Natural killer cell treated with Interleukin-12 subunit alpha and Interleukin-12 subunit beta and Interleukin-15 and Interleukin-18, amount 100 ng/mL, for 72 hours (primary cell): ENCODE data around the gene ADGRG6. TPM values are rescaled to one million over a fixed set of nuclear protein-coding genes. Genes with fewer than 3 reads are reported as not detected.
A peak's percentile ranks its signal among the peaks of the same experiment; 100 is the strongest.
"Not testable (repeated sequence)": the region's sequence is repeated elsewhere in the genome, so short reads cannot be mapped to it uniquely, and the experiment has no call there.

ENCODE experiments used
- ATAC-seq, 2 donors: fragments of 150-1000 bp; cut with Tn5 transposase in 1 of 2; sonication (Bioruptor Pico), chemical (Tn5 transposase) in 1 of 2; 2 replicates each; pipeline ENCODE4 v1.10.0; 2021
- DNase-seq: peaks from one replicate; pipeline ENCODE4 v3.0.0; 2022; ENCODE audit warnings: low spot score
- H3K27ac Mint-ChIP-seq, 2 donors: 1 replicate in 1 of 2; 2 replicates in 1 of 2; pipeline ENCODE4 v1.8.0; 2022; ENCODE audit warnings: mixed read lengths in 2 of 2, mild to moderate bottlenecking in 1 of 2, moderate library complexity in 1 of 2
- H3K27me3 Mint-ChIP-seq, 2 donors: 1 replicate in 1 of 2; 2 replicates in 1 of 2; pipeline ENCODE4 v1.8.0; 2022; ENCODE audit warnings: mixed read lengths in 2 of 2
- H3K36me3 Mint-ChIP-seq: one replicate; pipeline ENCODE4 v1.8.0; 2022; ENCODE audit warnings: mixed read lengths
- H3K4me1 Mint-ChIP-seq, 2 donors: 1 replicate in 1 of 2; 2 replicates in 1 of 2; pipeline ENCODE4 v1.8.0; 2022; ENCODE audit warnings: low read depth in 2 of 2, mixed read lengths in 2 of 2, mild to moderate bottlenecking in 1 of 2
- H3K4me3 Mint-ChIP-seq: one replicate; pipeline ENCODE4 v1.8.0; 2022; ENCODE audit warnings: mixed read lengths
- H3K9me3 Mint-ChIP-seq: 2 replicates; pipeline ENCODE4 v1.8.0; 2022; ENCODE audit warnings: mixed read lengths
- total RNA-seq, 2 donors: library from RNA; stranded (reverse); gene quantifications; one replicate each; pipeline ENCODE4 v1.2.3, GENCODE V29; 2022

Gene ADGRG6
- total RNA-seq, 2 donors from 2014 or later = not detected

- not testable (repeated sequence) for H3K4me1 Mint-ChIP-seq, H3K9me3 Mint-ChIP-seq, H3K4me3 Mint-ChIP-seq, DNase-seq, H3K27ac Mint-ChIP-seq, H3K36me3 Mint-ChIP-seq, ATAC-seq
- H3K27me3 Mint-ChIP-seq = peaks cover 8 to 13% of the 10 kb centered on the region in 2 donors
Measured at GRCh38 chr6:142454196-142454595, 152.4 kb downstream of the ADGRG6 start.

- peaks cover 8 to 13% of the 10 kb centered on the region in 2 donors for H3K27me3 Mint-ChIP-seq
- not testable (repeated sequence) for H3K36me3 Mint-ChIP-seq, H3K27ac Mint-ChIP-seq, ATAC-seq, DNase-seq, H3K9me3 Mint-ChIP-seq, H3K4me3 Mint-ChIP-seq, H3K4me1 Mint-ChIP-seq
Measured at GRCh38 chr6:142454848-142455247, 153.0 kb downstream of the ADGRG6 start.

DNA sequence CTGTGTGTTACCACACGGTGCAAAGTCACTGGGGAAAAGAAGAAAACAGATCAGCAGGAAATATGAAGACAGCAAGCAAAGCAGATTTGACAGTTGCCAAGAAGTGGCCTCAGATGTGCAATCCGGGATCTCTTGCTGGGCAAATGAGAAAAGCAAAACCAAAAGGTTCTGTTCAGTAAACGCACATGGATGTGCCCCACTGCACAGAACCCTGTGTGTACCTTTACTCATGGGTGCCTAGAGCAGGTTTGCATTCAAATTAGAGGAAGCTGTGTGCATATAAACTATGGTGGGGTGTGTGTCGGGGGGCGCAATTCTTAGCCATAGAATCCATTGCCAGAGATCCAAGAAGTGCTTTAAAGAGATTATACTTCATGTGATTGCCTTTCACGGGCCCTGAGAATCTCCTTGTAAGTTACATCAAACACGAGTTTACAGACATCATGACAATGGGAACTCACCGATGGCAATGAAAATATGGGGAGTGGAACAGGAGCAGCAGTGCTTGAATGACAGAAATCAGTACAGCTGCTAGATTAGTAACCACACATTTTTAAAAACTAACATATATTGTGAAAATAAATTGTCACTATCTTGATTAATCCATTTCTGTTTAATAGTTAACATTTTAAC lies 154.3 kb downstream of the ADGRG6 start:
- H3K4me1 Mint-ChIP-seq = no peaks in the 10 kb centered on the region
- no peak for DNase-seq
- no peak for ATAC-seq
- H3K4me3 Mint-ChIP-seq = no peak overlapping the region
- peaks cover 9 to 17% of the 10 kb centered on the region in 2 donors for H3K27me3 Mint-ChIP-seq
- no peaks in the 10 kb centered on the region for H3K36me3 Mint-ChIP-seq
- H3K27ac Mint-ChIP-seq = no peak overlapping the region
- peaks cover 2% of the 10 kb centered on the region for H3K9me3 Mint-ChIP-seq

- Mint-ChIP-seq H3K4me3 (no peak overlapping the region), H3K27me3 (peaks cover 7 to 16% of the 10 kb centered on the region in 2 donors), H3K27ac (no peak overlapping the region), H3K4me1 (no peaks in the 10 kb centered on the region), H3K9me3 (peaks cover 4% of the 10 kb centered on the region), H3K36me3 (no peaks in the 10 kb centered on the region)
- no peak for DNase-seq
- ATAC-seq = no peak
Measured at GRCh38 chr6:142457638-142458406, 156.0 kb downstream of the ADGRG6 start.

- Mint-ChIP-seq H3K4me1 (no peaks in the 10 kb centered on the region), H3K27me3 (peaks cover 8 to 16% of the 10 kb centered on the region in 2 donors), H3K36me3 (no peaks in the 10 kb centered on the region), H3K9me3 (peaks cover 9% of the 10 kb centered on the region), H3K27ac (no peak overlapping the region), H3K4me3 (no peak overlapping the region)
- ATAC-seq = no peak
- DNase-seq = no peak
Measured at GRCh38 chr6:142458836-142459235, 157.0 kb downstream of the ADGRG6 start.

- Mint-ChIP-seq H3K27me3 (peaks cover 6 to 16% of the 10 kb centered on the region in 2 donors), H3K9me3 (peaks cover 9% of the 10 kb centered on the region), H3K36me3 (no peaks in the 10 kb centered on the region), H3K27ac (no peak overlapping the region), H3K4me1 (no peaks in the 10 kb centered on the region), H3K4me3 (no peak overlapping the region)
- ATAC-seq (no peak), DNase-seq (no peak)
Measured at GRCh38 chr6:142459271-142459670, 157.5 kb downstream of the ADGRG6 start.

- no peaks in the 10 kb centered on the region for H3K36me3 Mint-ChIP-seq
- DNase-seq (no peak), ATAC-seq (no peak)
- H3K27me3 Mint-ChIP-seq = peaks cover 9 to 20% of the 10 kb centered on the region in 2 donors
- H3K9me3 Mint-ChIP-seq = peaks cover 9% of the 10 kb centered on the region
- H3K4me3 Mint-ChIP-seq = no peak overlapping the region
- H3K4me1 Mint-ChIP-seq = no peaks in the 10 kb centered on the region
- no peak overlapping the region for H3K27ac Mint-ChIP-seq
Measured at GRCh38 chr6:142462260-142462659, 160.5 kb downstream of the ADGRG6 start.

- Mint-ChIP-seq H3K4me3 (no peak overlapping the region), H3K4me1 (no peaks in the 10 kb centered on the region), H3K27me3 (peaks cover 9 to 19% of the 10 kb centered on the region in 2 donors), H3K27ac (no peak overlapping the region), H3K36me3 (no peaks in the 10 kb centered on the region), H3K9me3 (peaks cover 9% of the 10 kb centered on the region)
- ATAC-seq = no peak
- no peak for DNase-seq
Measured at GRCh38 chr6:142463988-142464387, 162.2 kb downstream of the ADGRG6 start.

GRCh38 chr6:142469220-142469619 lies 167.4 kb downstream of the ADGRG6 start:
- Mint-ChIP-seq H3K27ac (no peak overlapping the region), H3K4me1 (no peaks in the 10 kb centered on the region), H3K27me3 (peaks cover 8 to 9% of the 10 kb centered on the region in 2 donors), H3K9me3 (no peaks in the 10 kb centered on the region), H3K36me3 (no peaks in the 10 kb centered on the region), H3K4me3 (no peak overlapping the region)
- DNase-seq (no peak), ATAC-seq (no peak)

DNA sequence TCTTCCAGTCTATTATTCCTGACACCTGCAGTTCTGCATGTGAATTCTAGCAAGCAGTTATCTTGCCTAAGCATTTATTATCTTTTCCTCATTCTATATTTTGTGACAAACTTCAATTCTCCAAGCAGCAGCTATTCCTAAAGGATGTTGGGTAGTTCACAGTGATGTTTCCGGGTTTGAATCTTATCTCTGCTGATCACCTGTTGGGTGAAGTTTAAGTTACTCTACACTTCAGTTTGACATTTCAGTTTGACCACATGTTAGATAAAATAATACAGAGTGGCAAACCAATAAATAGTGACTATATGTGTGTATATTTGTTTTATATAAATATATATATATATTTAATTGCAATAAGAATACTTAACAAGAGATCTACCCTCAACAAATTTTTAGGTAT lies 168.6 kb downstream of the ADGRG6 start:
- ATAC-seq = no peak
- no peaks in the 10 kb centered on the region for H3K36me3 Mint-ChIP-seq
- no peak overlapping the region for H3K4me3 Mint-ChIP-seq
- H3K27me3 Mint-ChIP-seq = peaks cover 9 to 12% of the 10 kb centered on the region in 2 donors
- H3K27ac Mint-ChIP-seq = no peak overlapping the region
- no peaks in the 10 kb centered on the region for H3K4me1 Mint-ChIP-seq
- no peak for DNase-seq
- H3K9me3 Mint-ChIP-seq = no peaks in the 10 kb centered on the region

GRCh38 chr6:142474531-142475289 lies 172.9 kb downstream of the ADGRG6 start:
- H3K27ac Mint-ChIP-seq = no peak overlapping the region
- H3K36me3 Mint-ChIP-seq = no peaks in the 10 kb centered on the region
- H3K4me1 Mint-ChIP-seq = no peaks in the 10 kb centered on the region
- no peak overlapping the region for H3K4me3 Mint-ChIP-seq
- peaks cover 0 to 8% of the 10 kb centered on the region in 2 donors for H3K27me3 Mint-ChIP-seq
- ATAC-seq (no peak), DNase-seq (no peak)
- H3K9me3 Mint-ChIP-seq = no peaks in the 10 kb centered on the region

DNA sequence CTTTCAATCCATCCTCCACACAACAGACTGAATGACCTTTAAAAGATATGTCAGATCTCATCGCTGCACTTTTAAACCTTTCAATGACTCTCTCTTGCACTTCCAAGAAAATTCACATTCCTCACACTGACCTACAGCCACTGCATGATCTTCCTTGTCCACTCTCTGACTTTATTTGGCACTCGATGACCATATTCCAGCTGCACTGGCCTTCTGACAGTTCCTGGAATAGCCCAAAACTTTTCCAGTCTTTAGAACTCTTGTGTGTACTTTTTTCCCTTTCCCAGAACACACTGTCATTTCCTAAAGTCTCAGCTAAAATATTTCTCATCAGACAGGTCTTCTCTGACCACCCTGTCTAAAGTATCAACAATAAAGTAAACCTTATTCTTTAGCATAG lies 174.6 kb downstream of the ADGRG6 start:
- ATAC-seq = no peak
- DNase-seq = no peak
- H3K4me3 Mint-ChIP-seq = no peak overlapping the region
- no peak overlapping the region for H3K27ac Mint-ChIP-seq
- no peaks in the 10 kb centered on the region for H3K4me1 Mint-ChIP-seq
- peaks cover 0 to 4% of the 10 kb centered on the region in 2 donors for H3K27me3 Mint-ChIP-seq
- no peaks in the 10 kb centered on the region for H3K36me3 Mint-ChIP-seq
- H3K9me3 Mint-ChIP-seq = no peaks in the 10 kb centered on the region

DNA sequence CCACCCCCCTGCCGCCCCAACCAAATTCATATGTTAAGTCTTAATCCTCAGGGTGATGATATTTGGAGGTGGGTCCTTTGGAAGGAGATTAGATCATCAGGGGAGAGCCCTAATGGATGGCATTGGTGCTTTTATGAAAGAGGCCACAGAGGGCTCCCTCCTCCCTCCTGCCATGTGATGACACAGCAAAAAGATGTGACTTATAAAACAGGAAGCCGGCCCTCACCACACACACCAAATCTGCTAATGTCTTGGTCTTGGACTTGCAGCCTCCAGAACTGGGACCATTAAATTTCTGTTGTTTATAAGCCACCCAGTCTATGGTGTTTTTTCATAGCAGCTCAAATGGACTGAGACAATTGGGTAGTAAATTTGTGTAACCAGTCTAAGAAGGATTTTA lies 176.3 kb downstream of the ADGRG6 start:
- H3K9me3 Mint-ChIP-seq = no peaks in the 10 kb centered on the region
- H3K27ac Mint-ChIP-seq = no peak overlapping the region
- no peaks in the 10 kb centered on the region for H3K36me3 Mint-ChIP-seq
- H3K4me1 Mint-ChIP-seq = no peaks in the 10 kb centered on the region
- no peak overlapping the region for H3K4me3 Mint-ChIP-seq
- DNase-seq (no peak), ATAC-seq (peak in 1 of 2 donors; percentile 46)
- peaks cover 7% of the 10 kb centered on the region in 2 donors for H3K27me3 Mint-ChIP-seq

GRCh38 chr6:142481466-142481865 lies 179.7 kb downstream of the ADGRG6 start:
- H3K9me3 Mint-ChIP-seq = no peaks in the 10 kb centered on the region
- DNase-seq = no peak
- H3K4me3 Mint-ChIP-seq = no peak overlapping the region
- H3K27ac Mint-ChIP-seq = no peak overlapping the region
- ATAC-seq = no peak
- H3K27me3 Mint-ChIP-seq = peaks cover 2 to 13% of the 10 kb centered on the region in 2 donors
- no peaks in the 10 kb centered on the region for H3K36me3 Mint-ChIP-seq
- H3K4me1 Mint-ChIP-seq = no peaks in the 10 kb centered on the region
